Measurements from ENCODE around the gene BMPR1A.

The BMPR1A gene

DNA sequence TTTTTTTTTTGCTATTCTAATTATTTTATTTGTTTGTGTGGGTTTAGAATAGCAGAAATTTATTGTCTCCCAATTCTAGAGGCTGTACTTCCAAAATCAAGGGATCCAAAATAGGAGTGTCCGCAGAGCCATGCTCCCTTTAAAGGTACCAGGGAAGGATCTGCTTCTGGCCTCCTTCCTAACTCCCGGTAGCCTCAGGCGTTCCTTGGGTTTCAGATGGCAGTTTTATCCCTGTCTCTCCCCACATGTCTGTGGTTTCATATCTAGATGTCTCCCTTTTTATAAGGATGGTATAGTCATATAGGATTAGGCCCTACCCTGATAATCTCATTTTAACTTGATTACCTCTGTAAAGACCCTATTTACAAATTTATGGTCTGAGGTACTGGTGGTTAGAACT is 48.4 kb downstream of the BMPR1A start:
- no peak for DNase-seq

- DNase-seq = no peak
Observed at GRCh38 chr10:86813101-86813500, 56.7 kb downstream of the BMPR1A start.

GRCh38 chr10:86813982-86814381 is 57.6 kb downstream of the BMPR1A start:
- DNase-seq = no peak

DNA sequence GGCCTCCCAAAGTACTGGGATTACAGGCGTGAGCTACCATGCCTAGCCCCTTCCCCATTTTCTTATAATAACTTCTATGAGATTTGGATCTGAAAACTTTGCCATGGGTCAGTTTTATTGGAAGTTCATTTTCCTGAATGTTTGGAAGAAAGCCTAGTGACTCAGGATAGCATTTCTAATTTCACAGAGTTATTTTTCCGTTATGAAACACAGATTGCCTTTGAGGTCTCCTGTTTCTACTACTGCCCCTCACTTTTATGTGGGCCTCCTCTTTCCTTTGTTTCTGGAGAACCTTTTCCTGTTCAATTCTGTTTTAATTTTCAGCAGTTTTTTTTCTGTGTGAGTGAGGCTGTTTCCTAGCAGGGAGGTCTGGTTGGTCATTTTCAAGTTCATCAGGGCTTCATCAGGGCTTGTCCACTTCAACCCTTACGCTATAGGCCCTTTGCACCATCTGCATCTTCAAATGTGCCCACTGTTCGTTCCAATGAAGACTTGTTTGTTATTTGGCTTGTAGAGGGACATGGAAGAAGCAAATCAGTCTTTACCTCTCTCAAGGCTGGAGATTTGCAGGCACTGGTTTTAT is 58.7 kb downstream of the BMPR1A start:
- no peak for DNase-seq

- no peak for DNase-seq
Observed at GRCh38 chr10:86815640-86816039, 59.2 kb downstream of the BMPR1A start.

- DNase-seq = no peak
Observed at GRCh38 chr10:86817246-86817645, 60.8 kb downstream of the BMPR1A start.

DNA sequence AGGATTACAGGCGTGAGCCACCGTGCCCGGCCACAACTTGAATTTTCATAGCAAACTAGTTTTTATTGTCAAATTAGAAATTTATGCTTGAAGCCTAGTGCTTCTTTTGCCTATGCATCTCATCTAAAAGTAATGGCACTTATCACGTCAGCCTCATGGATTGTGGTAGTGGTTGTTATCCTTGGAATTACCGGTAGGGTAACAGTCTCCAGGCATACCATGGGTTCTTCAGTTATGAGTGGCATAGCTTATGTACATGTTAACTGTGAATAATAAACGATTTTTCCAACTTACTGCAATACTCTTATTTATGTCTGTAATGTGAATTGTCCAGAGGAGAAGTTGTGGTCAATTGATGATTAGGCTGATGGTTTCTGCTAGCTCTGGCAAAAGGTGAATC is 63.1 kb downstream of the BMPR1A start:
- no peak for DNase-seq

GRCh38 chr10:86820509-86820908 is 64.1 kb downstream of the BMPR1A start:
- no peak for DNase-seq

DNA sequence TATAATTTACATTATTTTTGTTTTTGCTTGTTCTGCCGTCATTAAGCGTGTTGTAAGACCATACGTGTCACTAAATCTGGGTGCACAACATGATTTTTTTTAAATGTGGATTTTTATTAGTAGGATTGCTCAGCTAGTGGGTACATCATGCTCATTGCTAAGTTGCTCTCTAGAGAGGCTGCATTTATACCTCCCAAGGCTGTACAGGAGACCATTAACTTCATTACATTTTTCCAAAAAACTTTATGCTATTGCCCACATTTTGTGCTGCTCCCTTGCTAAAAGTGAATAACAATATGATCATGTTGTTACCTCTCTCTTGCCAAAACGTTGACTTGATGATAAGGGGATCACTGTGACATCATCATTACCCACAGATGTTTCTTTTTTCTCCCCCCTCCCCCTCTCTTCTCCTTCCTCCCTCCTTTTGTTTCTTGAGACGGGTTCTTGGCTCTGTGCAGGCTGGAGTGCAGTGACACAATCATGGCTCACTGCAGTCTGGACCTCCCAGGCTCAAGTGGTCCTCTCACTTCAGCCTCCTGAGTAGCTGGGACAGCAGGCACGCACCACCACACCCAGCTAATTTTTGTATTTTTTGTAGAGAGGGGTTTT is 65.1 kb downstream of the BMPR1A start:
- DNase-seq = no peak

DNA sequence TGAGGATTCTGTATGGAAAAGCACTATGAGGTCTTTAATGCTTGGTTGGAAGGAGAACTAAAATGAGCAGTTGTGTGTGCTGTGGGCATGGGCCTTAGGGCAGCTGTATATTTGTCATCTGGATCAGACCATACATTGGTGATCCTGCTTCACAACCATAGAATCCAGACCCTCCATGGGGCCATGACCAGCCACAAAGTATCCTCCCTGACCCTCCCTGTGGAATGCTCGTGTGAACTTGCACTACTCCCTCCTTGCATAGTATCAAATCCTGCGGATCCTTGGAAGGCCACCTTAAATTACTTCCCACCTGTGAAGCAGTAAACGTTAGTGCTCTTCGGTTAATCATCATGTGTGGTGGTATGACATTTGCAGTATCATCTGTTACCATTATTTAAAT is 67.1 kb downstream of the BMPR1A start:
- DNase-seq = no peak

- DNase-seq = no peak
Observed at GRCh38 chr10:86824151-86824550, 67.7 kb downstream of the BMPR1A start.

GRCh38 chr10:86825366-86825765 is 68.9 kb downstream of the BMPR1A start:
- no peak for DNase-seq

GRCh38 chr10:86827639-86828038 is 71.2 kb downstream of the BMPR1A start:
- DNase-seq = no peak

GRCh38 chr10:86828145-86828544 is 71.7 kb downstream of the BMPR1A start:
- DNase-seq = no peak

- DNase-seq = no peak
Observed at GRCh38 chr10:86829472-86829871, 73.1 kb downstream of the BMPR1A start.

DNA sequence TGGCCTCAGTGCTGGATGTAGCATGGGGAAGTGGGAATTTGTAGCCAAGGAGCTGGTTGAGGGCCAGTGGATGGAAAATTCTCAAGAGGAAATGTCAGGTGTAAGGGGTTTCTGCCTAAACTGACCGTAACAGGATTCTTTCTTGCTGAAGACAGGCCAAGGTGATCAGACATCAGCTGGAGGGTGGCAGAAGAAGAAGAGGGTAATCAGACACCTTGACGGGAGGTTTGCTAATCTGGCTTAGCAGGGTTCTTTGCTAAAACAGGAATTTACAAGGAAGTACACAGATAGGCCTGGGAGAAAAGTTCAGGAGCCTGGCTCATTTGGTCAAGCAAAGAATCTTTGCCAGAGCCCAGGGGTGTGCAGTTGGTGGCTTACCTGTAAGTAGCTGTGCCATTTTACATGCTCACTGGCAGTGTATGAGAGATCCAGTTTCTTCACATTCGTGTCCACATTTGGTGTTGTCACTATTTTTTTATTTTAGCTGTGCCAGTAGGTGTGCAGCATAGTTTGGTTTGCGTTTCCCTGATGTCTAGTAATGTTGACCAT is 73.7 kb downstream of the BMPR1A start:
- no peak for DNase-seq

GRCh38 chr10:86833969-86834368 is 77.5 kb downstream of the BMPR1A start:
- DNase-seq = no peak

DNA sequence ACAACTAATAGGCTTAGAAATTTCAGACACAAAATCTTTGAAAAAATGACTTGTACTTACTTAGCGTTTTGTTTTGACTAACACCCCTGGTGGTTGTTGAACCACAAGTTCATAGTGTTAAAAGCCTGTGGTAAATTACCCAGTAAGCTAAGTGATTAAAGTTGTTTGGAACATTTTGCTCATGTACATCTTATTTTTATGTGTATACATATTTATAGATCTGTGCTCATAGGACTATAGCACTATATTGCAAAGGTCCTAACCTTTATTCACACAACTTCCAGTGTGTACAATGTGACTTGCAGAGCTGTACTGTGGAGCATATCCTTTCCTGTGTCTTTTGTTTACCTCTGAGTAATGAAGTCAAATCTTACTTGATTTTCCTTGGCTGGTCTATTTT is 79.6 kb downstream of the BMPR1A start:
- DNase-seq = no peak

- DNase-seq = no peak
Observed at GRCh38 chr10:86837663-86838062, 81.2 kb downstream of the BMPR1A start.

- no peak for DNase-seq
Observed at GRCh38 chr10:86840498-86840897, 84.1 kb downstream of the BMPR1A start.

DNA sequence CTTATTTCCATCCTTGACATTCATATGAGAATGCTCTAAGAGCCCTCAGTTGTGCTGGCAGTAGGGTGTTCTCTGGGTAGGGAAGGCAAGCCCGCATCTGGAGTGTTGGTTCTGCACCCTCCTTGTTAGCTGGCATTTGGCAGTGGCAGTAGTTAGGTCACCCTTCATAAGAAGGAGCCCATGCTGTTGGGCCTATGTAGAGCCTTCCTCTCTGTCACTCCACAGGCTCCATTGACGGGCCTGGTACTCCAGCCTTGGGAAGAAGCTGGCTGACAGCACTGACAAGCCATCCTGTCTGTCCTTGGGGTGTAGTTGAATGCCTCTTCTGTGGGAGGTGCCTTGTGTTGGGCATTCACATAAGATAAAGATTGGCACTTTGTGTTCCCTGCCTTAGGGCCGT is 89.7 kb downstream of the BMPR1A start:
- no peak for DNase-seq

- DNase-seq = no peak
Observed at GRCh38 chr10:86848747-86849146, 92.3 kb downstream of the BMPR1A start.

DNA sequence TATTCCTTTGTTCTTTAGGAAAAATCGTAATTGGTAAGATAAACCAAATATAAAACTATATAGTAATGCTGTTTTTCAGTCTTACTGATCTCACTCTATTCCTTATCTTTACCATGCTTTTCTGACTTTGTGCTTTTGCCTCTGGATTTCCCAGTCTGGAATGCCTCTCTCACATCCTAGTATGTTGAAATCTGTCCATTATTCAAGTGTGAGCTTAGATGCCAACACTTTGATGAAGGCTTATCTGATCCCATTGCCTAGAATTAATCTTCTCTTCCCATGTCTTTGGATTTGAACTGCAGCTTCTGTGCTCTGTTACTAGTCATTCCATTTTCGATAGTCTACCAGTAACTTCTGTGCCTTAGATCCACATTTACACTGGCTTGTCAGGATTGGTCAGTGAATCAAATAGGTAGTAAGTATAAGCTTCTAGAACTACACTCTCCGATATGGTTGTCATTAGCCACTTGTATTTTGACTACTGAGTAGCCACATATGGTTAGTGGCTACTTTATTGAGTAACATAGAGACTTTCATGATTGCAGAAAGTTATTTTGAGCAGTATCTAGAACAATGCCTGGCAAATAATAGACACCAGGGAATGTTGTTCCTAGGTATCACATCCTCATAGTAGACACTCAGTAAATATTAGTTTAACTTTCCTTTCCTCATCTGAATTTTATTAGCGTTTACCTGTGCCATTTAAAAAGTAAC is 92.9 kb downstream of the BMPR1A start:
- no peak for DNase-seq

DNA sequence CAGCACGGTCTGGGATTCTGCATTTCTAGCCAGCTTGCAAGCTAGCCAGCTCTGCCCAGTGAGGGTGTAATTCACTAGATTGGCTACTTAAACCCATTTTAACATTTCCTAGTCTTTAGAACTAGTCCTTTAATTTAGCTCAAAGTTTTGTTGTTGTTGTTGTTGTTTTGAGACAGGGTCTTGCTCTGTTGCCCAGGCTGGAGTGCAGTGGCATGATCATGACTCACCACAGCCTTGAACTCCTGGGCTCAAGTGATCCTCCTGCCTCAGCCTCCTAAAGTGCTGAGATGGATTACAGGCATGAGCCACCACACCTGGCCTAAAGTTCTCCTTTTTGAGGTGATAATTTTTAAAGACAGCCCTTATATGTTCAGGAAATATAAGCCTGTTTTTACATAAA is 94.1 kb downstream of the BMPR1A start:
- no peak for DNase-seq

Measured in stimulated activated CD4-positive, alpha-beta T cell treated with anti-CD3 and anti-CD28 coated beads, Interleukin-12 subunit alpha, Interleukin-12 subunit beta, amount 100 ng/mL, for 4 hours (primary cell).